ENCODE measurements around the gene ANGPTL4. TPM values are rescaled to one million over a fixed set of nuclear protein-coding genes. Genes with fewer than 3 reads are reported as not detected.
"Not testable (repeated sequence)": the region's sequence is repeated elsewhere in the genome, so short reads cannot be mapped to it uniquely, and the experiment has no call there.

Gene ANGPTL4, protein sequence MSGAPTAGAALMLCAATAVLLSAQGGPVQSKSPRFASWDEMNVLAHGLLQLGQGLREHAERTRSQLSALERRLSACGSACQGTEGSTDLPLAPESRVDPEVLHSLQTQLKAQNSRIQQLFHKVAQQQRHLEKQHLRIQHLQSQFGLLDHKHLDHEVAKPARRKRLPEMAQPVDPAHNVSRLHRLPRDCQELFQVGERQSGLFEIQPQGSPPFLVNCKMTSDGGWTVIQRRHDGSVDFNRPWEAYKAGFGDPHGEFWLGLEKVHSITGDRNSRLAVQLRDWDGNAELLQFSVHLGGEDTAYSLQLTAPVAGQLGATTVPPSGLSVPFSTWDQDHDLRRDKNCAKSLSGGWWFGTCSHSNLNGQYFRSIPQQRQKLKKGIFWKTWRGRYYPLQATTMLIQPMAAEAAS
- total RNA-seq: 1 to 10 TPM in 1 of 2 donors, not detected in 1; 1.8 TPM

- peak; percentile 78 to 90 for ATAC-seq
- Mint-ChIP-seq H3K9me3 (no peaks in the 10 kb centered on the region), H3K4me1 (ENCODE audit: low read depth in 2 of 2) (peaks cover 8 to 20% of the 10 kb centered on the region in 2 donors), H3K36me3 (no peaks in the 10 kb centered on the region), H3K27ac (peak within 1 kb of the TSS in 1 of 2 donors; percentile 80), H3K4me3 (peak within 1 kb of the TSS; percentile 87), H3K27me3 (peaks cover 18 to 22% of the 10 kb centered on the region in 2 donors)
- DNase-seq (ENCODE audit: low spot score): peak; percentile 82
Observed at GRCh38 chr19:8363803-8364771, at the start of gene ANGPTL4. Gene ANGPTL4 (plus strand): TSS chr19:8364155. CDS start chr19:8364322, 167 bp downstream.

DNA sequence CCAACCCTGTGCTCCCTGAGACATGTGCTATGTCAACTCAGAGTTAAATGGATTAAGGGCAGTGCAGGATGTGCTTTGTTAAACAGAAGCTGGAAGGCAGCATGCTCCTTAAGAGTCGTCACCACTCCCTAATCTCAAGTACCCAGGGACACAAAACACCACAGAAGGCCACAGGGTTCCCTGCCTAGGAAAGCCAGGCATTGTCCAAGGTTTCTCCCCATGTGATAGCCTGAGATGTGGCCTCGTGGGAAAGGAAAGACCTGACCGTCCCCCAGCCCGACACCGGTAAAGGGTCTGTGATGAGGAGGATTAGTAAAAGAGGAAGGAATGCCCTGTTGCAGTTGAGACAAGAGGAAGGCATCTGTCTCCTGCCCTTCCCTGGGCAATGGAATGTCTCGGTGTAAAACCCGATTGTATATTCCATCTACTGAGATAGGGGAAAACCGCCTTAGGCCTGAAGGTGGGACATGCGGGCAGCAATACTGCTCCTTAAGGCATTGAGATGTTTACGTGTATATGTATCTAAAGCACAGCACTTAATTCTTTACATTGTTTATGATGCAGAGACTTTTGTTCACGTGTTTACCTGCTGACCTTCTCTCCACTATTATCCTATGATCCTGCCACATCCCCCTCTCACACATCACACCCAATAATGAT, 48.8 kb upstream of the ANGPTL4 start:
- not testable (repeated sequence) for DNase-seq (ENCODE audit: low spot score); H3K27ac Mint-ChIP-seq; H3K4me1 Mint-ChIP-seq (ENCODE audit: low read depth in 2 of 2); ATAC-seq; H3K9me3 Mint-ChIP-seq; H3K36me3 Mint-ChIP-seq; H3K4me3 Mint-ChIP-seq; H3K27me3 Mint-ChIP-seq

- peaks cover 12 to 14% of the 10 kb centered on the region in 2 donors for H3K4me1 Mint-ChIP-seq (ENCODE audit: low read depth in 2 of 2)
- peaks cover 5% of the 10 kb centered on the region for H3K36me3 Mint-ChIP-seq
Observed at GRCh38 chr19:8316351-8317125, 47.4 kb upstream of the ANGPTL4 start.

GRCh38 chr19:8318835-8319234, 45.1 kb upstream of the ANGPTL4 start:
- DNase-seq (ENCODE audit: low spot score); H3K27me3 Mint-ChIP-seq; H3K4me3 Mint-ChIP-seq; ATAC-seq; H3K9me3 Mint-ChIP-seq; H3K36me3 Mint-ChIP-seq; H3K27ac Mint-ChIP-seq: not testable (repeated sequence)
- H3K4me1 Mint-ChIP-seq (ENCODE audit: low read depth in 2 of 2): peaks cover 19 to 25% of the 10 kb centered on the region in 2 donors

More at GRCh38 chr19:8316351-8317125, 47.4 kb upstream of the ANGPTL4 start:
- DNase-seq (ENCODE audit: low spot score) (peak; percentile 41), ATAC-seq (no peak)
- no peaks in the 10 kb centered on the region for H3K9me3 Mint-ChIP-seq
- no peak overlapping the region for H3K27ac Mint-ChIP-seq
- no peaks in the 10 kb centered on the region for H3K27me3 Mint-ChIP-seq
- H3K4me3 Mint-ChIP-seq: no peak overlapping the region

- H3K4me1 Mint-ChIP-seq (ENCODE audit: low read depth in 2 of 2): peaks cover 19 to 25% of the 10 kb centered on the region in 2 donors
- H3K36me3 Mint-ChIP-seq: peaks cover 5% of the 10 kb centered on the region
- ATAC-seq: no peak
- no peaks in the 10 kb centered on the region for H3K9me3 Mint-ChIP-seq
- peak; percentile 15 for DNase-seq (ENCODE audit: low spot score)
- H3K27me3 Mint-ChIP-seq: no peaks in the 10 kb centered on the region
- H3K4me3 Mint-ChIP-seq: peak overlapping the region; percentile 100
- peak overlapping the region; percentile 96 to 99 for H3K27ac Mint-ChIP-seq
Observed at GRCh38 chr19:8319807-8320520, 44.0 kb upstream of the ANGPTL4 start.

- DNase-seq (ENCODE audit: low spot score) (peak; percentile 59), ATAC-seq (peak in 1 of 2 donors; percentile 25)
- peak overlapping the region; percentile 96 to 99 for H3K27ac Mint-ChIP-seq
- peaks cover 19 to 25% of the 10 kb centered on the region in 2 donors for H3K4me1 Mint-ChIP-seq (ENCODE audit: low read depth in 2 of 2)
- peaks cover 5% of the 10 kb centered on the region for H3K36me3 Mint-ChIP-seq
- peak overlapping the region; percentile 100 for H3K4me3 Mint-ChIP-seq
- H3K9me3 Mint-ChIP-seq: no peaks in the 10 kb centered on the region
- H3K27me3 Mint-ChIP-seq: no peaks in the 10 kb centered on the region
Observed at GRCh38 chr19:8320564-8321066, 43.3 kb upstream of the ANGPTL4 start.

GRCh38 chr19:8321067-8321985, 42.6 kb upstream of the ANGPTL4 start, which contains the start of the genes NDUFA7 and RPS28:
Gene NDUFA7 (minus strand): TSS chr19:8321375. CDS start chr19:8321358, 17 bp downstream.
Gene RPS28 (plus strand): TSS chr19:8321496. CDS start chr19:8321531, 35 bp downstream.
- Mint-ChIP-seq H3K9me3 (no peaks in the 10 kb centered on the region), H3K4me1 (ENCODE audit: low read depth in 2 of 2) (peaks cover 19 to 25% of the 10 kb centered on the region in 2 donors), H3K36me3 (peaks cover 5% of the 10 kb centered on the region), H3K27me3 (no peaks in the 10 kb centered on the region), H3K27ac (peak within 1 kb of the TSS; percentile 96 to 99), H3K4me3 (peak within 1 kb of the TSS; percentile 100)
- peak; percentile 97 to 99 for ATAC-seq
- DNase-seq (ENCODE audit: low spot score): peak; percentile 98

DNA sequence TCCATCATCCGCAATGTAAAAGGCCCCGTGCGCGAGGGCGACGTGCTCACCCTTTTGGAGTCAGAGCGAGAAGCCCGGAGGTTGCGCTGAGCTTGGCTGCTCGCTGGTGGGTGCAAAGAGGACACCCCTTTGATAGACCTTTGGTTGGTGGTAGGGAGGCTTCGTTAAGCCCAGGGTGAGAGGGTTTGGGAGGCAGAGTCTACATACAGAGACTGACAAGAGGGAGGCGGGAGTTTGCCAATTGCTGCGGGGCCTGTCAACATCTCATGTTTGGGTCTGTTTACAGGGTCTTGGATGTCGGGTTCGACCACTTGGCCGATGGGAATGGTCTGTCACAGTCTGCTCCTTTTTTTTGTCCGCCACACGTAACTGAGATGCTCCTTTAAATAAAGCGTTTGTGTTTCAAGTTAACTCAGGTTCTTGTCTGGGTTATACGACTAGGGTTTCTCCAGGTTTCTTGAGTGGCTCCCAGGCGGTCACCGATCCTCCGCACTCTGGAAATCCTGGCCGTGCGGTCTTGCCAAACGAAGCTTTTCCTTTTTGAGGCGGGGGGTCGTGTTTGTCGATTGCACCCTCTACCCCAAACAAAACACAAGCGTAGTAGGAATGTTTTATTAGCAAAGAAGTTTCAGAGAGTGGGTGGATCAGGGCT, 41.8 kb upstream of the ANGPTL4 start:
- peaks cover 19 to 25% of the 10 kb centered on the region in 2 donors for H3K4me1 Mint-ChIP-seq (ENCODE audit: low read depth in 2 of 2)
- no peaks in the 10 kb centered on the region for H3K27me3 Mint-ChIP-seq
- H3K27ac Mint-ChIP-seq: peak overlapping the region; percentile 96 to 99
- ATAC-seq: no peak
- H3K4me3 Mint-ChIP-seq: peak overlapping the region; percentile 100
- peaks cover 5% of the 10 kb centered on the region for H3K36me3 Mint-ChIP-seq
- peak; percentile 22 for DNase-seq (ENCODE audit: low spot score)
- no peaks in the 10 kb centered on the region for H3K9me3 Mint-ChIP-seq

GRCh38 chr19:8322638-8322997, 41.3 kb upstream of the ANGPTL4 start:
- Mint-ChIP-seq H3K9me3 (no peaks in the 10 kb centered on the region), H3K36me3 (peaks cover 5% of the 10 kb centered on the region), H3K4me1 (ENCODE audit: low read depth in 2 of 2) (peaks cover 19 to 25% of the 10 kb centered on the region in 2 donors), H3K4me3 (peak overlapping the region; percentile 100), H3K27me3 (no peaks in the 10 kb centered on the region), H3K27ac (peak overlapping the region; percentile 96 to 99)
- ATAC-seq: no peak
- peak; percentile 25 for DNase-seq (ENCODE audit: low spot score)

DNA sequence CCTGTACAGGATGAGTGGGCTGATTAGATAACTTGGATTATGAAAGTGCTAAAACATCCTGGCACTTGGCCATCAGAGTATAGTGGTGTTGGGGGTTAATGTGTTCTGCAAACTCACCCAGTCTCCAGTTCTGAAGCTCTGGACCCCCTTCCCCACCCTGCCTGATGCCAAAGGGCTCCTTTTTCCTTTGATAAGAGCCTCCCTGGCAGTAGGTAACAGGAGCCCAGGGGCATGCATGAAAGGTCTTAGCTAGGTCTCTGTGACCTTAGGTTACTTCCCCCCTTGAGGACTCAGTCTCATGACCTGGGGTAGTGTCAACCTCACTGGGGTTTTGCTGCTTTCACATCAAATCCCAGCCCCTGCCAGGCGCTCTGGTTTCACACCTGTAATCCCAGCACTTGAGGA, 40.2 kb upstream of the ANGPTL4 start:
- no peaks in the 10 kb centered on the region for H3K27me3 Mint-ChIP-seq
- peaks cover 5% of the 10 kb centered on the region for H3K36me3 Mint-ChIP-seq
- DNase-seq (ENCODE audit: low spot score) (no peak), ATAC-seq (no peak)
- H3K4me1 Mint-ChIP-seq (ENCODE audit: low read depth in 2 of 2): peaks cover 19 to 25% of the 10 kb centered on the region in 2 donors
- no peak overlapping the region for H3K27ac Mint-ChIP-seq
- H3K9me3 Mint-ChIP-seq: no peaks in the 10 kb centered on the region
- H3K4me3 Mint-ChIP-seq: peak overlapping the region; percentile 100

Data from natural killer cell treated with Interleukin-12 subunit alpha and Interleukin-12 subunit beta and Interleukin-15 and Interleukin-18, amount 100 ng/mL, for 72 hours (primary cell).